ENCODE results near the gene COMT. TPM values are rescaled to one million over a fixed set of nuclear protein-coding genes. Genes with fewer than 3 reads are reported as not detected.
"Not testable (repeated sequence)": the region's sequence is repeated elsewhere in the genome, so short reads cannot be mapped to it uniquely, and the experiment has no call there.

Gene COMT
- total RNA-seq, 1 donor from 2014 or later, result 67.5 TPM

GRCh38 chr22:19927696-19928095, 13.9 kb upstream of the COMT start:
- intact Hi-C loops (cut with micrococcal nuclease), result no loop called here

- intact Hi-C loops (cut with micrococcal nuclease), result no loop called here
These were observed 13.4 kb upstream of the COMT start for GRCh38 chr22:19928207-19928606.

GRCh38 chr22:19929586-19930550, 11.7 kb upstream of the COMT start:
- intact Hi-C loops (cut with micrococcal nuclease), result no loop called here

- intact Hi-C loops (cut with micrococcal nuclease), result no loop called here
These were observed 10.8 kb upstream of the COMT start for GRCh38 chr22:19930551-19931486.

- intact Hi-C loops (cut with micrococcal nuclease), result no loop called here
These were observed 10.1 kb upstream of the COMT start for GRCh38 chr22:19931514-19931913.

GRCh38 chr22:19932367-19933206, 9.0 kb upstream of the COMT start:
- intact Hi-C loops (cut with micrococcal nuclease), result no loop called here

GRCh38 chr22:19933341-19934241, 8.0 kb upstream of the COMT start:
- intact Hi-C loops (cut with micrococcal nuclease), result no loop called here

GRCh38 chr22:19935123-19935718, 6.4 kb upstream of the COMT start:
- intact Hi-C loops (cut with micrococcal nuclease), result not testable (repeated sequence)

- intact Hi-C loops (cut with micrococcal nuclease), result no loop called here
These were observed 5.1 kb upstream of the COMT start for GRCh38 chr22:19936513-19936912.

GRCh38 chr22:19937616-19938473, 3.7 kb upstream of the COMT start:
- intact Hi-C loops (cut with micrococcal nuclease), result no loop called here

- intact Hi-C loops (cut with micrococcal nuclease), result loop anchor here (5.0 kb wide), 1 partner anchor 83 kb away; no protein-coding TSS in a partner anchor
These were observed 822 bp upstream of the COMT start for GRCh38 chr22:19940536-19941364.

GRCh38 chr22:19942157-19943081, 847 bp downstream of the COMT start:
- intact Hi-C loops (cut with micrococcal nuclease), result loop anchor here (5.0 kb wide), 1 partner anchor 85 kb away; no protein-coding TSS in a partner anchor

GRCh38 chr22:19943082-19944026, 1.8 kb downstream of the COMT start:
- intact Hi-C loops (cut with micrococcal nuclease), result loop anchor here (5.0 kb wide), 1 partner anchor 86 kb away; no protein-coding TSS in a partner anchor

GRCh38 chr22:19948057-19948760, 6.6 kb downstream of the COMT start:
- intact Hi-C loops (cut with micrococcal nuclease), result no loop called here

- intact Hi-C loops (cut with micrococcal nuclease), result loop anchor here (10.0 kb wide), 1 partner anchor 347 kb away; no protein-coding TSS in a partner anchor
These were observed 9.8 kb downstream of the COMT start for GRCh38 chr22:19951346-19951745.

Data from T-helper 2 cell treated with Interferon-gamma antibody and Interleukin-4, amounts not matched to agents 100 ng/mL and 5 ng/mL, for 36 hours (primary cell).